Activated T-cell treated with anti-CD3 and anti-CD28 coated beads, Interleukin-2, amount 50 U/mL, for 48 hours (primary cell): Measurements from ENCODE around the gene GPR55.
A peak's percentile ranks its signal among the peaks of the same experiment; 100 is the strongest.

Experiments used
- DNase-seq, 2 experiments: peaks; one replicate each; pipeline ENCODE4 v3.0.0-alpha.2; 2020

The GPR55 gene

GRCh38 chr2:230933521-230934180 is 8.6 kb upstream of the GPR55 start:
- peak; percentile 14 to 16 for DNase-seq

- DNase-seq = peak; percentile 19 to 22
Measured at GRCh38 chr2:230932556-230933511, 7.8 kb upstream of the GPR55 start.

GRCh38 chr2:230931556-230932231 is 6.7 kb upstream of the GPR55 start:
- DNase-seq = peak; percentile 12

- DNase-seq = peak; percentile 13 to 14
Measured at GRCh38 chr2:230930928-230931555, 6.0 kb upstream of the GPR55 start.

GRCh38 chr2:230930149-230930780 is 5.2 kb upstream of the GPR55 start:
- no peak for DNase-seq

GRCh38 chr2:230929381-230930148 is 4.5 kb upstream of the GPR55 start:
- peak; percentile 14 to 15 for DNase-seq

GRCh38 chr2:230928701-230929380 is 3.8 kb upstream of the GPR55 start:
- peak; percentile 11 to 13 for DNase-seq

GRCh38 chr2:230927711-230928341 is 2.8 kb upstream of the GPR55 start:
- DNase-seq = peak in 1 of 2 experiments; percentile 36

- peak; percentile 69 to 72 for DNase-seq
Measured at GRCh38 chr2:230925879-230926765, 1.1 kb upstream of the GPR55 start.

- DNase-seq = peak; percentile 62 to 69
Measured at GRCh38 chr2:230925443-230925878, 419 bp upstream of the GPR55 start.

- no peak for DNase-seq
Measured at GRCh38 chr2:230924092-230924469, 961 bp downstream of the GPR55 start.

- peak; percentile 22 to 28 for DNase-seq
Measured at GRCh38 chr2:230922951-230923717, 1.9 kb downstream of the GPR55 start.

GRCh38 chr2:230921806-230922595 is 3.0 kb downstream of the GPR55 start:
- DNase-seq = peak; percentile 18 to 21

GRCh38 chr2:230920167-230920566 is 4.9 kb downstream of the GPR55 start:
- peak; percentile 35 to 36 for DNase-seq

- no peak for DNase-seq
Measured at GRCh38 chr2:230919681-230920080, 5.4 kb downstream of the GPR55 start.

GRCh38 chr2:230919240-230919639 is 5.8 kb downstream of the GPR55 start:
- DNase-seq = no peak

GRCh38 chr2:230916218-230916617 is 8.8 kb downstream of the GPR55 start:
- no peak for DNase-seq

- DNase-seq = peak; percentile 16 to 19
Measured at GRCh38 chr2:230915319-230915718, 9.7 kb downstream of the GPR55 start.
